PC-9 (cell line): ENCODE results near the gene NFASC. TPM values are rescaled to one million over a fixed set of nuclear protein-coding genes. Genes with fewer than 3 reads are reported as not detected.

Source experiments
- BruUV-seq: library from RNA; stranded (reverse); fragments of 400-500 nt; replicated peaks from 2 replicates; lab custom pipeline; 2021; lab: Mats Ljungman, UMichigan
- CTCF ChIA-PET: fragments of 300-600 bp; sonication (Branson Sonifier 250); formaldehyde crosslinking; loops from one replicate; lab custom pipeline; 2022; ENCODE audit warnings: antibody characterized with exemption; lab: Charles Lee
- POLR2A ChIA-PET: fragments of 300-600 bp; sonication (Branson Sonifier 250); formaldehyde crosslinking; loops from one replicate; lab custom pipeline; 2022; ENCODE audit warnings: antibody characterized with exemption; ENCODE audit not compliant: unreplicated experiment; lab: Charles Lee
- DNase-seq, 2 experiments: peaks; one replicate each; pipeline versions ENCODE4 v3.0.0 to v3.0.0-alpha.2; 2015 to 2022; ENCODE audit warnings: mixed read lengths in 1 of 2
- H2AFZ ChIP-seq: fragments of 200-600 bp; sonication (generic); 2 replicates; pipeline ENCODE4 v1.8.1; 2017; ENCODE audit warnings: antibody characterized with exemption
- H3F3A ChIP-seq: fragments of 200-600 bp; sonication (generic); 2 replicates; pipeline ENCODE4 v1.8.1; 2017; ENCODE audit warnings: antibody characterized with exemption, mild to moderate bottlenecking, low read depth; ENCODE audit not compliant: insufficient read depth
- H3K27ac ChIP-seq: fragments of 200-600 bp; sonication (generic); 2 replicates; pipeline ENCODE4 v1.6.1; 2016; ENCODE audit warnings: mixed run types
- H3K27me3 ChIP-seq: fragments of 200-600 bp; sonication (generic); 2 replicates; pipeline ENCODE4 v1.6.1; 2016; ENCODE audit warnings: low read depth, mixed run types; ENCODE audit not compliant: insufficient read depth
- H3K36me3 ChIP-seq: fragments of 200-600 bp; sonication (generic); 2 replicates; pipeline ENCODE4 v1.6.1; 2016; ENCODE audit warnings: low read depth, mixed run types
- H3K4me1 ChIP-seq: fragments of 200-600 bp; sonication (generic); replicated peaks from 2 replicates; pipeline ENCODE4 v1.6.1; 2016; ENCODE audit warnings: mixed run types; ENCODE audit not compliant: insufficient read depth
- H3K4me2 ChIP-seq: fragments of 200-600 bp; sonication (generic); 2 replicates; pipeline ENCODE4 v1.6.1; 2017; ENCODE audit warnings: mixed run types
- H3K4me3 ChIP-seq: fragments of 200-600 bp; sonication (generic); 2 replicates; pipeline ENCODE4 v1.6.1; 2016; ENCODE audit warnings: mixed run types
- H3K79me2 ChIP-seq: fragments of 200-600 bp; sonication (generic); 2 replicates; pipeline ENCODE4 v1.6.1; 2017; ENCODE audit warnings: low read depth, mixed run types
- H3K9me2 ChIP-seq: fragments of 200-600 bp; sonication (generic); 2 replicates; pipeline ENCODE4 v1.8.1; 2017; ENCODE audit warnings: mild to moderate bottlenecking; ENCODE audit not compliant: insufficient read depth
- H3K9me3 ChIP-seq: fragments of 200-600 bp; sonication (generic); 2 replicates; pipeline ENCODE4 v1.8.1; 2016; ENCODE audit warnings: low read depth; ENCODE audit not compliant: insufficient read depth
- H4K20me1 ChIP-seq: fragments of 200-600 bp; sonication (generic); 2 replicates; pipeline ENCODE4 v1.8.1; 2017; ENCODE audit not compliant: insufficient read depth
- CTCF ChIP-seq: fragments of 200-600 bp; sonication (generic); conservative IDR thresholded peaks from 2 replicates; pipeline ENCODE4 v1.6.1; 2017; ENCODE audit warnings: mixed run types, antibody characterized with exemption, mild to moderate bottlenecking, moderate library complexity
- EZH2 ChIP-seq: fragments of 200-600 bp; sonication (generic); IDR thresholded peaks from 2 replicates; pipeline ENCODE4 v1.8.0; 2017; ENCODE audit warnings: antibody characterized with exemption, low read depth
- intact Hi-C: fragments of 100-400 bp; cut with micrococcal nuclease; formaldehyde crosslinking; loops from one replicate; pipeline ENCODE4 v1.10.0; 2022; ENCODE audit not compliant: unreplicated experiment
- total RNA-seq: library from RNA; stranded (reverse); gene quantifications from 2 replicates; pipeline ENCODE4 v1.2.3, GENCODE V29; 2021

The NFASC gene
- total RNA-seq, 1 experiment from 2014 or later, result not detected

GRCh38 chr1:204871405-204872037 is 859 bp downstream of the NFASC start:
- Histone ChIP-seq H3K79me2 (no peaks in the 10 kb centered on the region), H3K9me3 (no peaks in the 10 kb centered on the region), H3K27ac (no peak overlapping the region), H4K20me1 (no peaks in the 10 kb centered on the region), H3F3A (no peaks in the 10 kb centered on the region), H3K4me1 (no peaks in the 10 kb centered on the region), H3K4me3 (no peak overlapping the region), H3K9me2 (no peaks in the 10 kb centered on the region), H3K4me2 (no peak overlapping the region), H3K27me3 (peaks cover 98% of the 10 kb centered on the region), H3K36me3 (no peaks in the 10 kb centered on the region), H2AFZ (no peak overlapping the region)
- DNase-seq, result no peak
- CTCF ChIA-PET, result no interaction called here
- intact Hi-C loops, result no loop called here
- TF ChIP-seq EZH2, result no peak
- TF ChIP-seq CTCF, result no peak
- BruUV-seq, result no TSS peak
- POLR2A ChIA-PET, result no interaction called here

- H3K4me2 ChIP-seq, result no peak overlapping the region
- TF ChIP-seq CTCF, result no peak
- no peak for TF ChIP-seq EZH2
- CTCF ChIA-PET, result no interaction called here
- no peaks in the 10 kb centered on the region for H3K9me3 ChIP-seq
- H3K9me2 ChIP-seq, result no peaks in the 10 kb centered on the region
- DNase-seq, result no peak
- no TSS peak for BruUV-seq
- H3K4me1 ChIP-seq, result no peaks in the 10 kb centered on the region
- intact Hi-C loops, result no loop called here
- no peak overlapping the region for H3K4me3 ChIP-seq
- no peaks in the 10 kb centered on the region for H3F3A ChIP-seq
- peaks cover 95% of the 10 kb centered on the region for H3K27me3 ChIP-seq
- no peaks in the 10 kb centered on the region for H4K20me1 ChIP-seq
- no peak overlapping the region for H2AFZ ChIP-seq
- no peaks in the 10 kb centered on the region for H3K36me3 ChIP-seq
- POLR2A ChIA-PET, result no interaction called here
- no peaks in the 10 kb centered on the region for H3K79me2 ChIP-seq
- H3K27ac ChIP-seq, result no peak overlapping the region
These were observed 1.7 kb downstream of the NFASC start for GRCh38 chr1:204872262-204872881.

GRCh38 chr1:204873176-204873575 is 2.5 kb downstream of the NFASC start:
- TF ChIP-seq EZH2 (no peak), CTCF (no peak)
- intact Hi-C loops, result no loop called here
- ChIA-PET CTCF (no interaction called here), POLR2A (interaction anchor here (0.5 kb wide), 1 partner anchor 50 kb away, joined by 7 read pairs; no protein-coding TSS in a partner anchor)
- H3K36me3 ChIP-seq, result no peaks in the 10 kb centered on the region
- no peak overlapping the region for H3K4me3 ChIP-seq
- no peak overlapping the region for H3K4me2 ChIP-seq
- H3F3A ChIP-seq, result no peaks in the 10 kb centered on the region
- BruUV-seq, result no TSS peak
- no peaks in the 10 kb centered on the region for H3K4me1 ChIP-seq
- H3K9me3 ChIP-seq, result no peaks in the 10 kb centered on the region
- H3K9me2 ChIP-seq, result no peaks in the 10 kb centered on the region
- no peaks in the 10 kb centered on the region for H3K79me2 ChIP-seq
- no peak overlapping the region for H2AFZ ChIP-seq
- no peak for DNase-seq
- no peaks in the 10 kb centered on the region for H4K20me1 ChIP-seq
- H3K27me3 ChIP-seq, result peaks cover 95% of the 10 kb centered on the region
- H3K27ac ChIP-seq, result no peak overlapping the region
